ENCODE results near the gene NCF4. TPM values are rescaled to one million over a fixed set of nuclear protein-coding genes. Genes with fewer than 3 reads are reported as not detected.

NCF4 gene
- total RNA-seq, 1 donor, result 0.36 TPM

GRCh38 chr22:36840106-36840505 is 20.7 kb upstream of the NCF4 start:
- TF ChIP-seq CTCF (IDR thresholded peaks at IDR 0.05; ENCODE audit: extremely low read depth, low read depth, low read length), result no peak
- Histone ChIP-seq H3K9me3 (ENCODE audit: low read depth, low read length) (no peaks in the 10 kb centered on the region), H3K4me2 (ENCODE audit: insufficient read depth, low read length) (no peak overlapping the region), H3K4me1 (ENCODE audit: insufficient read depth, low read length) (no peaks in the 10 kb centered on the region), H3K4me3 (ENCODE audit: insufficient read depth, low read length) (no peak overlapping the region), H3K79me2 (ENCODE audit: insufficient read depth, low read length) (no peaks in the 10 kb centered on the region), H3K27me3 (ENCODE audit: insufficient read depth, low read length) (peaks cover 20% of the 10 kb centered on the region), H2AFZ (ENCODE audit: low read length) (no peak overlapping the region), H3K27ac (ENCODE audit: low read depth, low read length) (no peak overlapping the region), H4K20me1 (ENCODE audit: insufficient read depth, low read length) (no peaks in the 10 kb centered on the region), H3K36me3 (ENCODE audit: insufficient read depth, low read length) (no peaks in the 10 kb centered on the region)
- no peak for DNase-seq (ENCODE audit: insufficient read length, low spot score, missing footprints)

GRCh38 chr22:36846271-36846670 is 14.5 kb upstream of the NCF4 start:
- no peaks in the 10 kb centered on the region for H4K20me1 ChIP-seq (ENCODE audit: insufficient read depth, low read length)
- no peaks in the 10 kb centered on the region for H3K36me3 ChIP-seq (ENCODE audit: insufficient read depth, low read length)
- TF ChIP-seq CTCF (IDR thresholded peaks at IDR 0.05; ENCODE audit: extremely low read depth, low read depth, low read length), result no peak
- no peak overlapping the region for H3K27ac ChIP-seq (ENCODE audit: low read depth, low read length)
- no peak overlapping the region for H2AFZ ChIP-seq (ENCODE audit: low read length)
- H3K4me2 ChIP-seq (ENCODE audit: insufficient read depth, low read length), result no peak overlapping the region
- no peaks in the 10 kb centered on the region for H3K9me3 ChIP-seq (ENCODE audit: low read depth, low read length)
- peaks cover 52% of the 10 kb centered on the region for H3K27me3 ChIP-seq (ENCODE audit: insufficient read depth, low read length)
- no peak for DNase-seq (ENCODE audit: insufficient read length, low spot score, missing footprints)
- H3K4me1 ChIP-seq (ENCODE audit: insufficient read depth, low read length), result no peaks in the 10 kb centered on the region
- no peaks in the 10 kb centered on the region for H3K79me2 ChIP-seq (ENCODE audit: insufficient read depth, low read length)
- no peak overlapping the region for H3K4me3 ChIP-seq (ENCODE audit: insufficient read depth, low read length)

GRCh38 chr22:36846949-36847348 is 13.9 kb upstream of the NCF4 start:
- no peak for TF ChIP-seq CTCF (IDR thresholded peaks at IDR 0.05; ENCODE audit: extremely low read depth, low read depth, low read length)

DNA sequence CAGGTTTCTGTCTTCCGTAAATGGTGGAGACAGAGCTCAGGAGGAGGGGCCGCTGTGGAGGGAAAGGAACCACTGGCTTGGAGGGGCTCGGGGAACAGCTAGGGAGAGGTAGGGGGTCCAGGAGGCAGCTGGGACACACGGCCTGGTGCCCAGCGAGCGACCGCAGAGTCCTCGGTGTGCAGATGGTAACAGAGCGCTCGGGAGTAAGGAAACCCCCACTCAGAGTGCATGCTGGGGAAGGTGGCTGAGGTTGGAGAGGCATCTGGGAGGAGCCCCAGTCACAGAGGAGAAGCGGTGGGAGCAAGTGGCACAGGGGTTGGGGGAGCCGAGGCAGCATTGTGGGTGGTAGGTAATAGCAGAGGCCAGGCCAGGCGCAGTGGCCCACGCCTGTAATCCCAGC is 10.8 kb upstream of the NCF4 start:
- H3K4me2 ChIP-seq (ENCODE audit: insufficient read depth, low read length), result no peak overlapping the region
- H3K27ac ChIP-seq (ENCODE audit: low read depth, low read length), result no peak overlapping the region

More at GRCh38 chr22:36846949-36847348, 13.9 kb upstream of the NCF4 start:
- Histone ChIP-seq H3K27me3 (ENCODE audit: insufficient read depth, low read length) (peaks cover 54% of the 10 kb centered on the region), H3K9me3 (ENCODE audit: low read depth, low read length) (no peaks in the 10 kb centered on the region), H3K36me3 (ENCODE audit: insufficient read depth, low read length) (no peaks in the 10 kb centered on the region), H2AFZ (ENCODE audit: low read length) (no peak overlapping the region), H3K4me2 (ENCODE audit: insufficient read depth, low read length) (no peak overlapping the region), H3K79me2 (ENCODE audit: insufficient read depth, low read length) (no peaks in the 10 kb centered on the region), H4K20me1 (ENCODE audit: insufficient read depth, low read length) (no peaks in the 10 kb centered on the region), H3K4me3 (ENCODE audit: insufficient read depth, low read length) (no peak overlapping the region), H3K27ac (ENCODE audit: low read depth, low read length) (no peak overlapping the region), H3K4me1 (ENCODE audit: insufficient read depth, low read length) (no peaks in the 10 kb centered on the region)
- DNase-seq (ENCODE audit: insufficient read length, low spot score, missing footprints), result no peak

More for the DNA sequence above, 10.8 kb upstream of the NCF4 start:
- H2AFZ ChIP-seq (ENCODE audit: low read length), result no peak overlapping the region
- no peaks in the 10 kb centered on the region for H3K9me3 ChIP-seq (ENCODE audit: low read depth, low read length)
- H4K20me1 ChIP-seq (ENCODE audit: insufficient read depth, low read length), result no peaks in the 10 kb centered on the region
- no peaks in the 10 kb centered on the region for H3K4me1 ChIP-seq (ENCODE audit: insufficient read depth, low read length)
- H3K4me3 ChIP-seq (ENCODE audit: insufficient read depth, low read length), result no peak overlapping the region
- H3K36me3 ChIP-seq (ENCODE audit: insufficient read depth, low read length), result no peaks in the 10 kb centered on the region
- peaks cover 46% of the 10 kb centered on the region for H3K27me3 ChIP-seq (ENCODE audit: insufficient read depth, low read length)
- DNase-seq (ENCODE audit: insufficient read length, low spot score, missing footprints), result no peak
- TF ChIP-seq CTCF (IDR thresholded peaks at IDR 0.05; ENCODE audit: extremely low read depth, low read depth, low read length), result no peak
- H3K79me2 ChIP-seq (ENCODE audit: insufficient read depth, low read length), result no peaks in the 10 kb centered on the region

All from osteoblast (primary cell).